SIG-M5 treated with dmso at 0.1 percent for 504 hours (cell line): ENCODE results near the gene CMKLR1.
A peak's percentile ranks its signal among the peaks of the same experiment; 100 is the strongest.

ENCODE experiments used
- DNase-seq: peaks from one replicate; lab custom pipeline; 2025; ENCODE audit not compliant: unreplicated experiment; lab: John Stamatoyannopoulos, UW

The CMKLR1 gene

DNA sequence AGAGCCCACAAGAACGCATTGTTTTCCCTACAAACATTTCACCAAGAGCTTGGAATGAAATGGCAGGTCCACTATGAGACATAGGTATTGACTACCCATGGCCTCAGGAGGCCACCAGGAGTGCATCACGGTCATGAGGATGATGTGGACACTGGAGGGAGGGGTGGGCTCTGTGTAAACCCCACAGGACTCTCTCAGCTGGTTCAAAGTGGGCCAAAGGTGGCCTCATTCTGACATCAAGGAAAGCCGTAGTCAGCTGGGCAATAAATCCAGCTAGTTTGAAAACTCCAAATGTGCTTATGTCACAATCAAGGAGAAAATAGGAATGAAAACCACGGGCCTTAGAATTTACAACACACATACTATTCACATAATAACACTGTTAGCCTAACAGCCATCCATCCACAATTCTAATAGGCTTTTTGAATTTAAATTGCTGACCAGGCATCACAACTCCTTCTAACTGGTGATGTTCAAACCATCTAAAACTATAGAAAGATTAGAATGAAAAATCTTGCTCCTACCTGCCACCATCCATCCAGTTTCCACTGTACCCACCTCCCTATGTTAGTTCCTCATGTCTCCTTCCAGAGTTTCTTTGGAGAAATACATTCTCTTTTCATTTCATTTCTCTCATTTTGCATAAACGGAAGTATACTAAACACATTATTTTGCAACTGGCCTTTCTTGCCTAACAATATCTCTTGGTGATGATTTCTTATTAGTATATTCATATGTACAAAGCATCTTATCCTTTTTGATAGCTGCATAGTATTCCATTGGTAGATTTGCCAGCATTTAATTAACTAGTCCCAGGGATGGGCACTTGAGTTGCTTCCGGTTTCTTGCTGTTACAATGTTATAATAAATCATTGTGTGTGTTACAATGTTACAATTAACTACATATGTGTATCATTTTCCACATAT is 21.5 kb downstream of the CMKLR1 start:
- DNase-seq = no peak

DNA sequence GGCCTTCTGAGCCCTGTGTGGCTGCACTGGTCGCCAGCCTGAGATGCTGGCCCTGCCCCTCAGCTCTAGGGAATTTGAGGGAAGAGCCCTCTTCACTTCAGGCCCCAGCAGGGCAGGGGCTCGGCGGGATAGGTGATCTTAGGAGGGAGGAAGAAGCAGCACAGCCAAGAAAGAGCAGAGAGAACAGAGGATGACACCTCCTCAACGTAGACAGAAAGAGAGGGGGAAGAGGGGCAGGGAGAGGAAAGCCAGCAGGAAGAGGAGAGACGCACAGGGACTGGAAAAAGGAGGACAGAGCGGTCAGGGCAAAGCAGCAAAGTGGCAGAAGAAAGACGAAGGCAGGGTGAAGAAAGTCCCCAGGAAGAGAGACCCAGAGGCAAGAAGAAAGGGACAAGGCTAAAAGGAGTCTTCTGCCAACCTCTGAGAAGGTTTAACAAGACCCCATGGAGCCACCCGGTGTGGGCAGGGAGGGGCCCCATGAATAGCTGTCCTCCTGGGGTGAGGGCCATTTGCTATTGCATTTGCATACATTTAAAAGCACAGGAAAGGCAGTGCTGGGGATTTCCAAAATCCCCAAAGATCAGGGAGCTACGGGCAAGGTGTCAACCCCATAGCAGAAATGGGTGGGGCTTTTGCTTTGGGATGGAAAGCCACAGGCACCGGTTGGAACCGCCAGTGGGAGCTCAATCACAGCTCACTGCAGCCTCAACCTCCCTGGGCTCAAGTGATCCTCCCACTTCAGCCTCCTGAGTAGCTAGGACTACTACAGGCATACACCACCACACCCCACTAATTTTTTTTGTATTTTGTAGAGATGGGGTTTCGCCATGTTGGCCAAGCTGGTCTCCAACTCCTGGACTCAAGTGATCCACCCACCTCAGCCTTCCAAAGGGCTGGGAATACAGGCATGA is 22.7 kb downstream of the CMKLR1 start:
- no peak for DNase-seq

- peak; percentile 26 for DNase-seq
Measured at GRCh38 chr12:108315486-108316105, 23.5 kb downstream of the CMKLR1 start.

- peak; percentile 74 for DNase-seq
Measured at GRCh38 chr12:108313606-108314351, 25.3 kb downstream of the CMKLR1 start.

- no peak for DNase-seq
Measured at GRCh38 chr12:108313241-108313605, 25.9 kb downstream of the CMKLR1 start.

DNA sequence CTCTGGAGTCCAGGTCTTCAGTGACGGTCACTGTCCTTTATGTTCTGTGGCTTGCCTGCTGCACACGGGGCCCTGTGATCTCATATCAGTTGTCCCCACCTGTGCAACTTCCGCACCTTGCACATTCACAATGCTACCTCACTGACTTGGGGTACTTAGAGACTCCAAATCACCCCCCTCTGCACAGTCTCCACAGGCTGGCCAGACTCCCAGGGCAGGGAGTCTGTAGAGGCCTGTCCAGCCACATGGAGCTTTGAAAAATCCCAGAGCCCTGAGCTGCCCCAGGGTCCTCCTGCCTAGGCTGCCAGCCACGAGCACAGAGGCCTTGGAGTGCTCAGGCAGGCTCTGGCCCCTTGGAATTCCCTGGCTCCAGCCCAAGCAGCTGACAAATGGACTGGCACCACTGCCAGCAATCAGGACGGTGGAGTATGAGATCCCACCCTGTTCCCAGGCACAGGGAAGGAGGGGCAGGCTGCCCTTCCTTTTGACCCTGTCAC is 26.4 kb downstream of the CMKLR1 start:
- DNase-seq = no peak

GRCh38 chr12:108312073-108312659 is 26.9 kb downstream of the CMKLR1 start:
- no peak for DNase-seq

DNA sequence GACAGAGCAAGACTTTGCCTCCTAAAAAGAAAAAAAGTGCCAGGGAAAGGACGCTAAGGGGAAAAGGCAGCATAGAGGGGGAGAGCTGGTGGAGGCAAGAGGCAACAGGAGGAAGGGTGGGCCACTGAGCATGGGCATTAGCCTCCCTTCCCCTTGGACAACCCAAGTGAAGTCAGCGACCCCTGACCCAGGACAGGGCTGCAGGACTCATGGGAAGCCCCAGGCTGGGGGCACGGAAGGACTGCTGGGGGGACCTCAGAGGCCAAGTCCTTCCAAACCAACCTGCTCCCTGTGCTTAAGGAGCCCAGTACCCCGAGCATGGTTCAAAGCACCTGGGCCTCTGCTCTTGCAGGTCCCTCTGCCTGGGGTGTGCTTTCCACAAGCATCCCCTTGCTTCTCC is 27.5 kb downstream of the CMKLR1 start:
- DNase-seq = no peak

DNA sequence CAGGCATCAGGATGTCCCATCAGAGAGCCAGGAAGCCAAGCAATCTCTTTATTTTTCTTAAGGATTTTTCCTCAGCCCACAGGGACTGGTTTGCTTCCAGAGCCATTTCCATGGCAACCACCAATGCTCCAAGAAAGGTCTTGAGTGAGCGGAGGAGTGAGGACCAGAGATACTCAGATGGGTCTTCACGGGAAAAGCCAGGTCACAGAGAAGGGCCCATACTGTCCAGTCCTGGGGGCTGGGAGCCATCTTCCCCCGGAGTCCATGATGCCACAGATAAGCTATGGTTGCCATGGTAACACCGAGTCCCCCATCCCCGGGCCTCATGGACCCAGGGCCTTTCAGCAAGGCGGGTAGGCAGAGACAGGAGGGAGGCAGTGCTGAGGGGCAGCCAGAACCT is 28.6 kb downstream of the CMKLR1 start:
- DNase-seq = no peak

DNA sequence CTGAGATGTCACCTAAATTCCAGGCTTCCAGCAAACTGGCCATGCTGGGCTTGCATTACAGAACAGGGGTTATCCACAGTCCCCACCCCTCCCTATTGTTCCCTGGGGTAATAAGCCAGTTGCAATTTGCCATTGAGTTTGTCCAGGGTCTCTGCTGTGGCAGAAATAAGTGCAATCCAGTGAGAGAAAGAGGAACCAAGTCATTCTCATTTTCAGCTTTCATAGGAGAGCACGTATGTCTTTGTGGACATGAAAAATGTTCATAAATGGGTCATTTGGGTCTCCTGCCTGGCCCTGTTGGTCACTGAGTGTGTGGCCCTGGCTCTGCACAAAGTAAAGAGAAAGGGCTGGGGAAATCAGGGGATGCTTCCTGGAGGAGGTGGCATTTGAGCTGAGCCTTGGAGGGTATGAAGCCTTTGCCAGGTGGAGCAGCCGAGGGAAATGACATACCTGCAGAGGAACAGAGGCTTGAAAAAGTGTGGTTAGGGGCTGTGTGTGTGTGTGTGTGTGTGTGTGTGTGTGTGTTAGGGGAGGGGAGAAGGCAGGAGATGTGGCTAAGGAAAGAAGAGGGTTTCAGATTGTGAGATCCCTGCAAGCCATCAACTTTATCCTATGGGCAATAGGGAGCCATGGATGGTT is 29.3 kb downstream of the CMKLR1 start:
- DNase-seq = no peak

- DNase-seq = no peak
Measured at GRCh38 chr12:108308395-108309085, 30.6 kb downstream of the CMKLR1 start.

DNA sequence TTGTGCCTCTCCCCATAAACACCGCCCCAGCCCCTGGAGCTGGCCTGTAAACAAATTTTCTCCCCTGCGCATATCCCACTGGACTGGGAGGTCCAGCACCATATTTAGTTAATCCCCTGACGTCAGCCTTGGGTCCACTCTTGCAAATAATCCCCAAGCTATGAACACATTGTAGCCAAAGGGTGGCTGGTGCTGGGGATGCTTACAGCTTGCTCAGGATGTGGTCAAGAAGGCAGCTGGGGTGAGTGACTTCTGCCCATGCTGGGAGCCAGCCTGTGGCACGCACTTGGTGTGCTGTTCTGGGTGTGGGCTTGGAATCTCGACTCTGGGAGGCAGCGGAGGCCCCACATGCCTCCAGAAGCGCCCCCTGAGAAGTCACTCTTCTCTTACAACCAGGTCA is 32.1 kb downstream of the CMKLR1 start:
- DNase-seq = no peak

GRCh38 chr12:108306506-108306905 is 32.6 kb downstream of the CMKLR1 start:
- no peak for DNase-seq

DNA sequence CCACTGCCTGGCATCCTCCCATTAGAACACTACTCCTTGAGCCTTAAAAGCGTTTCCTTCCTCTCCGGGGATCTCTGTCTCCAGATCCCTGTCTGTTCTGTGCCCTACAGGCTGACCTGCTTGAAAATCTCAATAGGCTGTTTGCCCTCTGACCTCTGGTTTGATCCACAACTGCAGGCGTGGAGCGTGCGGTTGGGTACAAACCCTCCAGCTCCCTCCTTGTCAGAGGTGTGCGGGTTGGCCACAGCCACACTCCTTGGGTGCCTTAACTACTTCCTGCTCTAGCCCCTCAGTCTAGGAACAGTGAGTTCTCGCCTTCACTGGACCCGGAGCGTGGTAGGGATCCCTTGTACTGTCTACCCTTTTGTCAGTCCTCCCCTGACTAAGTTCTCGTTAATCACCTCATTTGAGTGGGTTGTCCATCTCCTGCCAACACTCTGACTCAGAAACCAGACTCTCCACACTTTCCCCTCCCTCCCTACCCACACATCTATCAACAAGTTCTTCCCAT is 33.1 kb downstream of the CMKLR1 start:
- no peak for DNase-seq

GRCh38 chr12:108305520-108305919 is 33.6 kb downstream of the CMKLR1 start:
- DNase-seq = no peak

GRCh38 chr12:108304633-108305032 is 34.5 kb downstream of the CMKLR1 start:
- DNase-seq = no peak

GRCh38 chr12:108303703-108304102 is 35.4 kb downstream of the CMKLR1 start:
- DNase-seq = no peak

DNA sequence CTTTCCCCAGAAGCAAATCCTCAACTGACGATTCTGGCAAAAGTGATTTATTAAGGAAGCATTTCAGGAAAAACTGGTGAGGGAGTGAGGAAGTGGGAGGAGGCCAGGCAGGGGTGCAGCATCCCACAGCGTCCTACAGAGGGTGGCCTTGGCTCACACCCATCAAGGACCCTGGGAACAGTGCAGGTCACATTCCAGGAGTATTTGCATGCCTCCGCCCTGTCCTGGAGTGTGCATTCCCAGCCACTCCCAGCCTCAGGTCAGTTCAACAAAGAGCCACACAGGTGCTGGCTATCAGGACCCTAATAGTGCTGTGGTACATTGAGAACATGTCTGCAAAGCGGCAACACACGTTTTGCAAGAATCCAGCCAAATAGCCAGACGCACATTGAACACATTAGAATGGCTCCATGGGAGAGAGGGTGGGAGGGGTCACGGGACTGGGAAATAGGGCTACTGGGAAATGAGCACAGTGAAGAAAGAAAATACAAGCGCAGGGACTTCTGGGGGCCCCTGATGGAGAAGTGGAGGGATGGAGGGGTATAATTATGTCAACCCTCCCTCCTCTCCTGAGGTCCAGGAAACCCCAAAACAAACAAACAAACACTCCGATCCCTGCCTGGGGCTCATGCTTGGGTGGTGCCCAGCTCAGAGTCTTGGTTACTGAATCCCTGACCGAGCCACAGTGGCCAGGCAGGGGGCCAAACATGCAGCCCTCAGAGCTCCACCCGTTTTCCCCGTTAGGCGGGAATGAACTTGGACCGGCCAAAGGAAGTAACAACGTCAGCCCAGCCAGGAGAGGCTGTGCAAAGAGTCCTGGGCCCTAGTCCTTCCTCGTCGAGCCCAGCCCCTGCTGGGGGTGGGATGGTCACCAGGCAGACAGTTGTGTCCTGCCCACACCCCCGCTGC is 36.5 kb downstream of the CMKLR1 start:
- DNase-seq = peak; percentile 23
